ENCODE data around the gene PLA2G3.

- TF ChIP-seq POLR2A (IDR thresholded peaks at IDR 0.05) (no peak), CTCF (IDR thresholded peaks at IDR 0.05) (no peak)
Measured at GRCh38 chr22:31105282-31105929, 34.9 kb downstream of the PLA2G3 start.
